GM18951 (cell line): ENCODE data around the gene CXADR.
"Not testable (repeated sequence)": the region's sequence is repeated elsewhere in the genome, so short reads cannot be mapped to it uniquely, and the experiment has no call there.

Source experiments
- POLR2A ChIP-seq: IDR thresholded peaks from 4 replicates; pipeline ENCODE4 v1.6.1; 2011; ENCODE audit warnings: mild to moderate bottlenecking; ENCODE audit not compliant: insufficient read length, insufficient read depth; ENCODE audit errors: extremely low read depth
- in situ Hi-C: fragments of 300-500 bp; cut with MboI; formaldehyde crosslinking; loops from one replicate; pipeline ENCODE4 v1.12.0; 2022; ENCODE audit warnings: low sequenced_read_pairs, mixed read lengths, inconsistent platforms; ENCODE audit not compliant: unreplicated experiment

Gene CXADR

GRCh38 chr21:17519208-17519738, 6.4 kb downstream of the CXADR start:
- in situ Hi-C loops = no loop called here

GRCh38 chr21:17519965-17520609, 7.2 kb downstream of the CXADR start:
- in situ Hi-C loops = no loop called here
- no peak for TF ChIP-seq POLR2A

More at GRCh38 chr21:17519208-17519738, 6.4 kb downstream of the CXADR start:
- no peak for TF ChIP-seq POLR2A

GRCh38 chr21:17523007-17523451, 10.2 kb downstream of the CXADR start:
- in situ Hi-C loops = no loop called here
- no peak for TF ChIP-seq POLR2A

- in situ Hi-C loops = not testable (repeated sequence)
Measured at GRCh38 chr21:17523979-17524494, 11.2 kb downstream of the CXADR start.

- in situ Hi-C loops = no loop called here
- no peak for TF ChIP-seq POLR2A
Measured at GRCh38 chr21:17524635-17525034, 11.8 kb downstream of the CXADR start.

GRCh38 chr21:17526776-17527175, 13.9 kb downstream of the CXADR start:
- in situ Hi-C loops = no loop called here

GRCh38 chr21:17527240-17527639, 14.4 kb downstream of the CXADR start:
- no peak for TF ChIP-seq POLR2A
- in situ Hi-C loops = no loop called here

More at GRCh38 chr21:17526776-17527175, 13.9 kb downstream of the CXADR start:
- TF ChIP-seq POLR2A = no peak

- TF ChIP-seq POLR2A = no peak
- in situ Hi-C loops = no loop called here
Measured at GRCh38 chr21:17527711-17528110, 14.9 kb downstream of the CXADR start.

GRCh38 chr21:17529648-17530047, 16.8 kb downstream of the CXADR start:
- no peak for TF ChIP-seq POLR2A
- in situ Hi-C loops = no loop called here

GRCh38 chr21:17532292-17532691, 19.4 kb downstream of the CXADR start:
- in situ Hi-C loops = no loop called here
- no peak for TF ChIP-seq POLR2A

- TF ChIP-seq POLR2A = no peak
- in situ Hi-C loops = no loop called here
Measured at GRCh38 chr21:17536381-17536780, 23.5 kb downstream of the CXADR start.

GRCh38 chr21:17537299-17537698, 24.5 kb downstream of the CXADR start:
- TF ChIP-seq POLR2A = no peak
- in situ Hi-C loops = no loop called here

- in situ Hi-C loops = no loop called here
- TF ChIP-seq POLR2A = no peak
Measured at GRCh38 chr21:17538576-17538975, 25.7 kb downstream of the CXADR start.

GRCh38 chr21:17539323-17539722, 26.5 kb downstream of the CXADR start:
- in situ Hi-C loops = no loop called here
- no peak for TF ChIP-seq POLR2A
